ENCODE measurements around the gene PDE1C.

GRCh38 chr7:31816810-31817209, 253.4 kb downstream of the PDE1C start:
- TF ChIP-seq CTCF (conservative IDR thresholded peaks at IDR 0.05; ENCODE audit: low read length), result no peak
- TF ChIP-seq EZH2phosphoT487 (IDR thresholded peaks at IDR 0.05; ENCODE audit: borderline replicate concordance, low read depth, low read length), result no peak
